Measurements from ENCODE around the gene KLK15.
"Not testable (repeated sequence)": the region's sequence is repeated elsewhere in the genome, so short reads cannot be mapped to it uniquely, and the experiment has no call there.

The KLK15 gene

DNA sequence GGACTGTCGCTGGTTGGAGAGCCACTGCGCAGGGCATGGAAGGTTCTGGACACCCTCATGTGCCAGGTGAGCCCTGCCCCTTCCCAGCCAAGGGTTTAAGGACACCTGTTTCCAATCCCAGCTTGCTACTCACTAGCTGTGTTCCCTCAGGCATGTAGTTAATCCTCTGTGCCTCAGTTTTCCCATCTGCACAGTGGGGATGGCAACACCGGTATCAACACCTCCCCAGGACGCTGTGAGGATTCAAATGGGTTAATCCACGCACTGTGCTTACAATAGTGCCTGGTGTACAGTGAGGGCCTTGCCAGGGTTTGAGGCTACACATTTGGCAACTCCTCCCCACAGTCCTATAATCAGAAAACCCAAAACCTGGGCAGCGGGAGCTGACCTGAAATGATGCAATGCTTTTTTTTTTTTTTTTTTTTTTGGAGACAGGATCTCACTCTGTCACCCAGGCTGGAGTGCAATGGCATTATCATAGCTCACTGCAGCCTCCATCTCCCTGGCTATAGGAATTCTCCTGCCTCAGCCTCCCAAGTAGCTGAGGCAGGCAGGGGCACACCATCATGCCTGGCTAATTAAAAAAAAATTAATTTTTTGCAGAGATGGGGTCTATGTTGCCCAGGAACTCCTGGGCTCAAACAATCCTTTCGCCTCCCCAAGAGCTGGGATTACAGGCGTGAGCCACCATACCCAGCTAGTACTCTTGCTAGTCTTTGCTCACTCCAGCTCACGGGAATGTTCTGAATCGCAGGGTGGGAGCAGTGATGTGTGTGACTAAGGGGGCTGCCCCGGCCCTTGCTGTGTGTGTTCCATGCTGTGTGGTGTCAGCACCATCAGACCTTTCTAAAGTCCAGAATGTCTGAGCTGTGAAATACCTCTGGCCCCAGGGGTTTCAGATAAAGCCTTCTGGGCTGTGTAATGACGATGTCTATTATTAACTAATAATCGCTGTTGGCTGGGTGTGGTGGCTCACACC is 40.8 kb downstream of the KLK15 start:
- Mint-ChIP-seq H3K36me3 (no peaks in the 10 kb centered on the region), H3K4me1 (peaks cover 8% of the 10 kb centered on the region), H3K4me3 (no peak overlapping the region), H3K27me3 (peaks cover 5% of the 10 kb centered on the region), H3K27ac (no peak overlapping the region), H3K9me3 (no peaks in the 10 kb centered on the region)
- DNase-seq (ENCODE audit: low spot score in 2 of 2) (no peak), ATAC-seq (ENCODE audit: low read depth) (no peak)

DNA sequence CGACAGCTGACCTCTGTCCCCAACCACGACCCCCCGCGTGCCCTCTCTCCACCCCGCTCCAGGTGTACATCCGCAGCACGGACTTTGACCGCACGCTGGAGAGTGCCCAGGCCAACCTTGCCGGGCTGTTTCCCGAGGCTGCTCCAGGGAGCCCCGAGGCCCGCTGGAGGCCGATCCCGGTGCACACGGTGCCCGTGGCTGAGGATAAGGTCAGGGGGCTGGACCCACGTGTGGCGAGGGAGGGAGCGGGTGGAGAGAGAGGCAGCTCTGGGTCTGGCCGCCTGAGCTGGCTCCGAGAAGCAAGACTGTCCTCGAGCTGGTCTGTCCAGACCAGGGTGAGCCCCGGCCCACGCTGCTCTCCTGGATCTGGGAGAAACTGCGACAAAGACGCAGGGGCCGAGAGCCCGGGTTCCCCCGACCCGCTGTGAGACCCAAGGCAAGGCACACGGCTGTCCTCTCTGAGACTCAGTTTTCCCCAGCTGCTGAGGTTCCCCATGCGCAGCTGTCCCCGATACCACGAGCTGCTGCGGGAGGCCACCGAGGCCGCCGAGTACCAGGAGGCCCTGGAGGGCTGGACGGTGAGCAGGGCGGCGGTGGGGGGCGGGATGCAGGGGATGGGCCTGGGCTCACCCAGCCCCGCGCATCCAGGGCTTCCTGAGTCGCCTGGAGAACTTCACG is 41.6 kb downstream of the KLK15 start:
- H3K27ac Mint-ChIP-seq = no peak overlapping the region
- H3K36me3 Mint-ChIP-seq = no peaks in the 10 kb centered on the region
- H3K27me3 Mint-ChIP-seq = peaks cover 5% of the 10 kb centered on the region
- DNase-seq (ENCODE audit: low spot score in 2 of 2) = no peak
- no peaks in the 10 kb centered on the region for H3K9me3 Mint-ChIP-seq
- peaks cover 8% of the 10 kb centered on the region for H3K4me1 Mint-ChIP-seq
- H3K4me3 Mint-ChIP-seq = no peak overlapping the region
- ATAC-seq (ENCODE audit: low read depth) = no peak

DNA sequence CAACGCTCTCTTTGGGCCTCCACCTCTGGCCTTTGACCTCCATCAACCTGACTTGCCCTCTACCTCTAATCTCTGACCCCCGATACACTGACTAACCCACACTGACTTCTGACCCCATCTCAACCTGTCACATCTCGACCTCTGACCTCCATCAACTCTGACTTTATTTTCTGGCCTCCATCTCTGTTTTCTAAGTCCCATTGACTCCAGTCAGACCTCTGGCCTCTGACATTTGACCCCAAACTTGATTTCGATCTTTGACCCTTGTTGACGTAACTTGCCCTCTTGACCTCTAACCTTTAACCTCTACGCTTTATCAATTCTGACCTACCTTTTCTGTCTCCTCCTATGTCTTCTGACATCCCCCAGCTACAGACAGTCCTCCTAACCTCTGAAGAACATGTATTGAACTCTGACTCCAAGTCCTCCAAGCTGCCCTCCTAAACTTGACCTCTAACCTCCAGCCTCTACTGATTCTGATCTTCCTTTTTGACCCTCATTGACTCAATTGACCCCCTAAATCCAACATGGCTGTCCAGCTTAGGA is 42.4 kb downstream of the KLK15 start:
- Mint-ChIP-seq H3K4me1 (peaks cover 8% of the 10 kb centered on the region), H3K27me3 (peaks cover 5% of the 10 kb centered on the region), H3K36me3 (no peaks in the 10 kb centered on the region), H3K9me3 (no peaks in the 10 kb centered on the region), H3K4me3 (no peak overlapping the region), H3K27ac (no peak overlapping the region)
- no peak for DNase-seq (ENCODE audit: low spot score in 2 of 2)
- no peak for ATAC-seq (ENCODE audit: low read depth)

DNA sequence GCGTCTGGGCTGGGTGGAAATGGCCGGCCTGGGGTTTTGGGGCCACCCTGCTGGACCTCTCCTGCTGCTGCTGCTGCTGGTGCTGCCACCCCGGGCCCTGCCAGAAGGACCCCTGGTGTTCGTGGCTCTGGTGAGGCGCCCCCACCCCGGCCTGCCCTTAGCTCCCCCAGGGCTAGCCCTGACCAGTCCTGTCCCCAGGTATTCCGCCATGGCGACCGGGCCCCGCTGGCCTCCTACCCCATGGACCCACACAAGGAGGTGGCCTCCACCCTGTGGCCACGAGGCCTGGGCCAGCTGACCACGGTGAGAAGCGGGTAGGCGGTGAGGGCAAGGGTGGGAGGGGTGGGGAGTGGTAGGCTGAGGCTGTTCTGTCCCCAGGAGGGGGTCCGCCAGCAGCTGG is 43.0 kb downstream of the KLK15 start, which contains the start of gene ACP4:
TSS of gene ACP4 (plus strand) at position 20 of the 400 bp plus-strand sequence. CDS start at position 20, 0 bp downstream.
- no peaks in the 10 kb centered on the region for H3K36me3 Mint-ChIP-seq
- peaks cover 7% of the 10 kb centered on the region for H3K27me3 Mint-ChIP-seq

DNA sequence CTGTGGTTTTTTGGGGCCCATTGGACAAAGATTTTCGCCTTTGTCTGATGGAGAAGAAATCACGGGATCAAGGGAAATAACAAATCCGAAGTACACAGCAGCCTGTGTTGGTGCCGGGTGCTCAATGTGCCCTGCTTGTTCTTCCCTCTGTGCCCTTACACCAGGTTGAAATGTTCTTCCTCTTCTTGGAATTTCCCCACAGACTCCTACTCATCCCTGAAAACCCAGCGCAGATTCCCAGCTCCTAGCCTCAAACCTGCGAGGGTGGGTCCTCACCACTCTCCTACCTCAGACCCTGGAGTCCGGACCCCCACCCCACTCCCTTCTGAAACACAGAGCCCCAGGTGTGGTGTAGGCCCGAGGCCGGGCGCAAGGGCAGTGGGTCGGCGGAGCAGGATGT is 48.0 kb downstream of the KLK15 start:
- Mint-ChIP-seq H3K9me3 (no peaks in the 10 kb centered on the region), H3K27me3 (peaks cover 15% of the 10 kb centered on the region), H3K27ac (no peak overlapping the region), H3K4me3 (no peak overlapping the region), H3K4me1 (peaks cover 3% of the 10 kb centered on the region), H3K36me3 (no peaks in the 10 kb centered on the region)
- DNase-seq (ENCODE audit: low spot score in 2 of 2) (no peak), ATAC-seq (ENCODE audit: low read depth) (no peak)

More for the DNA sequence above, 43.0 kb downstream of the KLK15 start, which contains the start of gene ACP4:
- Mint-ChIP-seq H3K4me3 (no peak within 1 kb of the TSS), H3K4me1 (peaks cover 8% of the 10 kb centered on the region), H3K27ac (no peak within 1 kb of the TSS), H3K9me3 (no peaks in the 10 kb centered on the region)
- DNase-seq (ENCODE audit: low spot score in 2 of 2) = no peak
- no peak for ATAC-seq (ENCODE audit: low read depth)

DNA sequence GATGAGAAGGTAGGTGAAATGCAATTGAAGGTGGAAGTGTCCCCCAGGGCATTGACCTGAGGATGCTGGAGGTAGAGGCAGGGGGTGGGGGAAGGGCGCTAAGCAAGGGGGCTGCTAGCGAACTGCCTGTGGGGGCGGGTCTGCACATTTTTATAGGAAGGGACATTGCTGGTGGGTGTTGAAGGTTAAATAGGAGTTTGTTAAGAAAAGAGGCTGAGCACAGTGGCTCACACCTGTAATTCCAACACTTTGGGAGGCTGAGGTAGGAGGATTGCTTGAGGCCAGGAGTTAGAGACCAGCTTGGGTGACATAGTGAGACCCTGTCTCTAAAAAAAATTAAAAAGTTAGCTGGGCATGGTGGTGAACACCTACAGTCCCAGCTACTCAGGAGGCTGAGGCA is 48.7 kb downstream of the KLK15 start:
- Mint-ChIP-seq H3K4me3 (no peak overlapping the region), H3K9me3 (no peaks in the 10 kb centered on the region), H3K27ac (no peak overlapping the region), H3K27me3 (peaks cover 15% of the 10 kb centered on the region), H3K4me1 (peaks cover 3% of the 10 kb centered on the region), H3K36me3 (no peaks in the 10 kb centered on the region)
- no peak for ATAC-seq (ENCODE audit: low read depth)
- no peak for DNase-seq (ENCODE audit: low spot score in 2 of 2)

DNA sequence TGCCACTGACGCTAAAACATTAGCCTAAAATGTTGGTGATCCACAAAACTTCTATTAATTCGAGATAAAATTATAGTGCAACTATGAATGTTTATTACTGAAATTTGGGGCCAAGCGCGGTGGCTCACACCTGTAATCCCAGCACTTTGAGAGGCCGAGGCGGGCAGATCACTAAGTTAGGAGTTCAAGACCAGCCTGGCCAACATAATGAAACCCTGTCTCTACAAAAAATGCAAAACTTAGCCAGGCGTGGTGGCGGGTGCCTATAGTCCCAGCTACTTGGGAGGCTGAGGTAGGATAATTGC is 49.6 kb downstream of the KLK15 start:
- DNase-seq (ENCODE audit: low spot score in 2 of 2); H3K27ac Mint-ChIP-seq; H3K4me1 Mint-ChIP-seq; H3K4me3 Mint-ChIP-seq; H3K36me3 Mint-ChIP-seq; ATAC-seq (ENCODE audit: low read depth); H3K9me3 Mint-ChIP-seq: not testable (repeated sequence)
- H3K27me3 Mint-ChIP-seq = peaks cover 23% of the 10 kb centered on the region

DNA sequence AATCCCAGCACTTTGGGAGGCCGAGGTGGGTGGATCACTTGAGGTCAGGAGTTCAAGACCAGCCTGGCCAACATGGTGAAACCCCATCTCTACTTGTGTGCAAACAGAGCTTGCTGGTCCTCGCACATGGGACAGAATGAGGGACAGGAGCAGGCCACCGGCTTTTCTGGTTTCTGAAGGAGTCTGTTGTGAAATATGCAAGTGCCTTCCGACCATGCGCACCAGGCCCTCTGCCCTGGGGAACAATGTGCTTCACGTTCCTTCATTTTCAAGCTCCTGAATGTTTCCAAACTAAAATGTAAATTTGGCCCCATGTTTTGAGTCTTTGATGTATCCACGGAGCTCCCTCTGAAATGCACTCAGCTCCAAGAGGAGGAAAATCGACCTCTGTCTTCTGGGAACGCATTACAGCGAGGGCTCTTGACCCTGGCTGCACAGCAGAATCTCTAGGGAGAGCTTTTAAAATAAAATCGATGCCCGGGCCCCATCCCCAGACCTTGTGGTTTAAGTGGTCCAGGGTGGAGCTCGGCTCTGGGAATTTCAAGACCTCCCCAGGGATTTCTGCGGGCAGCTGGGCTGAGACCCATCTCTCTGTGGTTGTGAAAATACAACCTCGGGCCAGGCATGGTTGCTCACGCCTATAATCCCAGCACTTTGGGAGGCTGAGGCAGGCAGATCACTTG is 52.5 kb downstream of the KLK15 start:
- Mint-ChIP-seq H3K36me3 (no peaks in the 10 kb centered on the region), H3K27me3 (peaks cover 31% of the 10 kb centered on the region), H3K4me1 (peaks cover 3% of the 10 kb centered on the region), H3K4me3 (no peak overlapping the region), H3K9me3 (peaks cover 4% of the 10 kb centered on the region), H3K27ac (no peak overlapping the region)
- no peak for DNase-seq (ENCODE audit: low spot score in 2 of 2)
- no peak for ATAC-seq (ENCODE audit: low read depth)

DNA sequence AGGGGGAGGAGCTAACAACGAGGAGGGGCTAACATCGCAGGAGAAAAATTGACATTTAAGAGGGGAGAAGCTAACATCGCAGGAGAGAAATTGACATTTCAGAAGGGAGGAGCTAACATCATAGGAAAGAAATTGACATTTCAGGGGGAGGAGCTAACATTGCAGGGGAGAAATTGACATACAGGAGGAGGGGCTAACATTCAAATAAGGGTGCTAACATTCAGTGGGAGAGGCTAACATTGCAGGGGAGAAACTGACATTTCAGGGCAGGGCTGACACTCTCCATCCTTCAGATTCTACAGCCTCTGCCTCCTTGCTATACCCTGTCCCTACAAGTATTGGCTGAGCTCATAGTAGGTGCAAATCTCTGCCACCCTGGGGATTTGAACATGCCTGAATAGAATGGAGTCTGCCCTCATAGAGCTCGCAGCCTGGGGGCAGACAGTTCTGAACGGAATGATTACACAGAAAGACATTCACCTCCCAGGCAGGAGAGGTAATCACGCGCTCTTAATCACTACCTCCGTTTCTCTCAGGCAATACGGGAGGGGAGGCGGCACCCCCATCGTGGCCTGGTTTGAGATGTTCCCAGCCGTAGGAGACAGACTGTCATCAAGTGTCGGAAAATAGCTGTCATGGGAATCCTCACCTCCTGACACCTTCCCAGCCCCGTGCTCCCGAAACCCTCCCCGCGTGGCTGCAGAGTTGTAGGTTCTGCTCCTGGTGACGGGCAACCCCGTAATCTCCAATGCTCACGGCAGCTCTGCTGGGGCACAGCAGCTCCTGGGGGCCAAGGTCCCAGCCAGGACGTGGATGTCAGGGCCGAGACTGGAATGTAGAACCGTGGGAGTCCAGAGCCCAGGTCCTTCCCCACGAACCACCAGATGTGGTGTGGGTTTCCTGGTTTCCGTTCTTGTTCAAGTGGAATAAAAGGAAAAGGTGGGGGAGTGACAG is 53.6 kb downstream of the KLK15 start:
- ATAC-seq (ENCODE audit: low read depth) = no peak
- no peak for DNase-seq (ENCODE audit: low spot score in 2 of 2)
- Mint-ChIP-seq H3K4me1 (peaks cover 3% of the 10 kb centered on the region), H3K36me3 (no peaks in the 10 kb centered on the region), H3K27me3 (peaks cover 29% of the 10 kb centered on the region), H3K27ac (no peak overlapping the region), H3K4me3 (no peak overlapping the region), H3K9me3 (peaks cover 4% of the 10 kb centered on the region)

DNA sequence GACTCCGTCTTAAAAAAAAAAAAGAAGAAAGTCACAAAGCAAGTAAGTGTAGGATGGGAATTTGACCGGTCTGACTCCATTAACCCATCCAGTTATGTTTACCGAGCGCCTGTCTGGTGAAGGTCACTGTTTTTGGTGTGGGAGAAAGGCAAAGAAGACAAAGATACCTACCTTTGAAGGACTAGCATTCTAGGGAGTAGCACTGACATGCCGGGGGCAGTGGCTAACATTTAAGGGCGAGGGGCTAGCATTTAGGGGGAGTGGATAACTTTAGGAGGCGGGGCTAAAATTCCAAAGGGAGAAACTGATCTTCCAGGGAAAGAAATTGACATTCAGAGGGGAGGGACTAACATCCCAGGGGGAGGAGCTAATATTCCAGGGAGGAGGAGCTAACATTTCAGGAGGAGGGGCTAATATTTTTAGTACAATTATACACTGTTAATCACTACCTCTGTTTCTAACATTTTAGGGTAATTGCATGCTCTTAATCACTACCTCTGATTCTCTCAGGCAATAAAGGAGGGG is 54.4 kb downstream of the KLK15 start:
- Mint-ChIP-seq H3K4me3 (no peak overlapping the region), H3K27ac (no peak overlapping the region), H3K27me3 (peaks cover 29% of the 10 kb centered on the region), H3K9me3 (peaks cover 4% of the 10 kb centered on the region), H3K36me3 (no peaks in the 10 kb centered on the region), H3K4me1 (peaks cover 3% of the 10 kb centered on the region)
- no peak for ATAC-seq (ENCODE audit: low read depth)
- DNase-seq (ENCODE audit: low spot score in 2 of 2) = no peak

DNA sequence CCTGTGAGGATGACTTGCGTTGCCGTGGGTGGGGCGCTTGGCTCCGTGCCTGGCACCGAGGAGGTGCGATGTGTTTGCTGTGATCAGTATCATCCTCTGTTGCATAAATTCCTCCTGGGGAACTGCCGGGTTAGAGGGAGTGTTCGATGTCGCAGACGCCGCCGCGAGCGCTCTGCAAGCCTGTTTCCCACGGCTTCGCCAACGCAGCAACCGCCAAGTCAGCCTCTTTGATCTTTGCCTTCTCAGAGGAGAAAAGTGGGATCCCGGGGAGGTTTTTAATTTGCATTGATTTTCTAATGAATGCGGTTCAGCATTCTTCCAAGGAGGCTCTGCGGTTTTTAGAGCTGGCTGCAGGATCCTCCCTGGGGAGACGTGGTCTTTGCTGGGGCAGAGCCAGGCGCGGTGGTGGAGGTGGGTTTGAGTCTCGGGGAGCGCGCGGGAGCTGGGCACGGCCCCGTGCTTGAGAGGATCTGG is 55.5 kb downstream of the KLK15 start:
- peaks cover 29% of the 10 kb centered on the region for H3K27me3 Mint-ChIP-seq

DNA sequence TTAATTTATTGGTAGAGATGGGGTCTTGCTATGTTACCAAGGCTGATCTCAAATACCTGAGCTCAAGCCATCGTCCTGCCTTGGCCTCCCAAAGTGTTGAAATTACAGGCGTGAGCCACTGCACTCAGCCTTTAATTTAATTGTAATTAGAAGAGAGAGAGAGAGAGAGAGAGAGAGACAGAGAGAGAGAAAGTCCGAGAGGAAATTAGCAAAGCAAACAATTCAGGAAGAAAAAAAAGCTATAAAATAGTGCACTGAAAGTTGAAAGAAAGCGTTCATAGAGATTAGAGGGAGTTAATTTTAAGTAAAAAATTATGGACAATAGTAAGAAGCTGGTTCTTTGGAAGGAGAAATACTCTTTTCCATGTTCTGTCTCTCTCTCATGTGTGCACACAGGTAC is 56.1 kb downstream of the KLK15 start:
- Mint-ChIP-seq H3K4me1 (no peaks in the 10 kb centered on the region), H3K27ac (no peak overlapping the region), H3K4me3 (no peak overlapping the region), H3K9me3 (peaks cover 4% of the 10 kb centered on the region), H3K27me3 (peaks cover 24% of the 10 kb centered on the region), H3K36me3 (no peaks in the 10 kb centered on the region)
- DNase-seq (ENCODE audit: low spot score in 2 of 2) = no peak
- ATAC-seq (ENCODE audit: low read depth) = no peak

More for the DNA sequence above, 55.5 kb downstream of the KLK15 start:
- DNase-seq (ENCODE audit: low spot score in 2 of 2) (no peak), ATAC-seq (ENCODE audit: low read depth) (no peak)
- Mint-ChIP-seq H3K36me3 (no peaks in the 10 kb centered on the region), H3K4me3 (no peak overlapping the region), H3K4me1 (peaks cover 3% of the 10 kb centered on the region), H3K9me3 (peaks cover 4% of the 10 kb centered on the region), H3K27ac (no peak overlapping the region)

DNA sequence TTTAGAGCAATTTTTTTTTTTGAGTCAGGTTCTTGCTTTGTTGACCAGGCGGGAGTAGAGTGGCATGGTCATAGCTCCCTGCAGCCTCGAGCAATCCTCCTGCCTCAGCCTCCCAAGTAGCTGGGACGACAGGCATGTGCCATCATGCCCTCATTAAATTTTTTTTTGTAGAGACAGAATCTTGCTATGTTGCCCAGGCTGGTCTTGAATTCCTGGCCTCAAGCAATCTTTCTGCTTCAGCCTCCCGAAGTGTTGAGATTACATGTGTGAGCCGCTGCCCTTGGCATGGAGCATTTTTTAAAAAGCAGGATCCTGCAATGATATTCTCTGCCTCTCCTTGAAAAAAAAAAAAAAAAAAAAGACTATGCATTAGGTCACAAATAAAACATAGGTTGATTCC is 57.2 kb downstream of the KLK15 start:
- ATAC-seq (ENCODE audit: low read depth) (no peak), DNase-seq (ENCODE audit: low spot score in 2 of 2) (no peak)
- Mint-ChIP-seq H3K27ac (no peak overlapping the region), H3K27me3 (peaks cover 21% of the 10 kb centered on the region), H3K36me3 (no peaks in the 10 kb centered on the region), H3K4me1 (no peaks in the 10 kb centered on the region), H3K9me3 (peaks cover 4% of the 10 kb centered on the region), H3K4me3 (no peak overlapping the region)

Measured in memory B cell (primary cell).